ENCODE data around the gene PDXK.

Gene PDXK

DNA sequence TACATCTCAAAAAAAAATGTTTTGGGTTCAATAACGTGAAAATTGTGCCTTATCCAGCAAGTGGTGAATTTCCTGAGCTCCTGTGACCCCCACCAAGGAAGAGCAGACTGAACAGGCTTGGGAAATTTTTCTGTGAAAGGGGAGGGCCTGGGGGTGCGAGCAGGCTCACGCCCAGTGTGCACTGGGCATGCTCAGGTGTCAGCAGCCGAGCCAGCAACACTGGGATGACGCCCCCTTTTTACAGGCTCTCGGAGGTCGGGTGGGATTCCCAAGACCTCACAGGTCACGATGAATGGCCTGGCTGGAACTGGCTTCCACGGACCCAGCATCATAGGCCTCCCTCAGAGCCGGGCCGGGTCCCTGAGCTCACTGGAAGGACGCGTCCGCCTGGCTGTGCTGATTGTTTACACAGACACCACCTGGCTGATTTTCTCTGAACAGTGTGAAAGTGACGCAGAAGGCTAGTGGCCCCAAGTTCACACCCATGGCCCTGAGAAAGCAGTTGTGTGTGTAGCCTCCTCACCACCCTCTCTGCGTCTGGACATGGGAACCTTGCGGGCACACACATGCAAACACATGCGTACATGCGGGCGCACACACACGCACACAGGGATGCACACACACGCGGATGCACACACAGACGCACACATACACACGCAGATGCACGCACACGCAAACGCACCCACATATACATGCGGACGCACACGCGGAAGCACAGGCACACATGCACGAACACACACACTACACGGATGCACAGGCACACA lies 48.0 kb downstream of the PDXK start:
- Histone ChIP-seq H3K4me2 (ENCODE audit: low read length) (no peak overlapping the region), H3K4me1 (ENCODE audit: insufficient read depth, low read length, severe bottlenecking) (no peaks in the 10 kb centered on the region), H3K4me3 (ENCODE audit: low read depth, low read length, poor library complexity, severe bottlenecking) (no peak overlapping the region), H3K27me3 (ENCODE audit: insufficient read depth, low read length) (no peaks in the 10 kb centered on the region), H3F3A (ENCODE audit: insufficient read depth, low read length) (no peaks in the 10 kb centered on the region), H3K79me2 (ENCODE audit: insufficient read depth, low read length) (no peaks in the 10 kb centered on the region), H3K9me3 (ENCODE audit: low read length) (no peaks in the 10 kb centered on the region), H4K20me1 (ENCODE audit: insufficient read depth, low read length) (no peaks in the 10 kb centered on the region), H3K36me3 (ENCODE audit: insufficient read depth, low read length) (peaks cover 11% of the 10 kb centered on the region; the same call in 1 of the 2 replicates), H3K9ac (ENCODE audit: low read length) (no peak overlapping the region), H3K27ac (ENCODE audit: low read depth, low read length, poor library complexity, severe bottlenecking) (no peak overlapping the region), H2AFZ (ENCODE audit: low read length) (no peak overlapping the region), H3K9me2 (ENCODE audit: low read depth, low read length) (no peaks in the 10 kb centered on the region)
- no peak for TF ChIP-seq EZH2 (IDR thresholded peaks at IDR 0.05; ENCODE audit: borderline replicate concordance, low read length)
- no peak for TF ChIP-seq CTCF (IDR thresholded peaks at IDR 0.05; ENCODE audit: low read length)

DNA sequence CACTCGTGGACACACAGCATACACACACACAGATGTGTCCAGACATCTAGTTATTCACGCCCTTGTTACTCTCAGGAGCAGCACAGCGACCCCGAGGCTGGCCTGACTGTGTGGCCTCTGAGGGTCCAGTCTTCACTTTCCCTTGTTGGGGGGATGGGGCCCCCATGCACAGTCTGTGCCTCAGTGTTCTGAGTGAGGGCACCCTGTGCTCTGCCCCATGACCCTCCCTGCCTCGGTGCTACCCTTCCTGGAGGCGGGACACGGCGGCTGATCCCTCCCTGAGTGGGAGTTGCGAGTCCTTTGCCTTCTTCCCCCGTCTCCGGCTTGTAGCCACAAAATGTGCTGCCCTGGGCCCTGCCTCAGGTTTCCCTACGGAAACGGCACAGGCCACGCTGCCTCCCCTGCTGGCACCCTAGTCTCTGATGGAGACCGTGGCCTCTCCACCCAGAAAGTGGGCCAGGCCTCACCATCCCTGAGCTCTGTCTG lies 48.6 kb downstream of the PDXK start:
- Histone ChIP-seq H3F3A (ENCODE audit: insufficient read depth, low read length) (no peaks in the 10 kb centered on the region), H3K9ac (ENCODE audit: low read length) (no peak overlapping the region)

DNA sequence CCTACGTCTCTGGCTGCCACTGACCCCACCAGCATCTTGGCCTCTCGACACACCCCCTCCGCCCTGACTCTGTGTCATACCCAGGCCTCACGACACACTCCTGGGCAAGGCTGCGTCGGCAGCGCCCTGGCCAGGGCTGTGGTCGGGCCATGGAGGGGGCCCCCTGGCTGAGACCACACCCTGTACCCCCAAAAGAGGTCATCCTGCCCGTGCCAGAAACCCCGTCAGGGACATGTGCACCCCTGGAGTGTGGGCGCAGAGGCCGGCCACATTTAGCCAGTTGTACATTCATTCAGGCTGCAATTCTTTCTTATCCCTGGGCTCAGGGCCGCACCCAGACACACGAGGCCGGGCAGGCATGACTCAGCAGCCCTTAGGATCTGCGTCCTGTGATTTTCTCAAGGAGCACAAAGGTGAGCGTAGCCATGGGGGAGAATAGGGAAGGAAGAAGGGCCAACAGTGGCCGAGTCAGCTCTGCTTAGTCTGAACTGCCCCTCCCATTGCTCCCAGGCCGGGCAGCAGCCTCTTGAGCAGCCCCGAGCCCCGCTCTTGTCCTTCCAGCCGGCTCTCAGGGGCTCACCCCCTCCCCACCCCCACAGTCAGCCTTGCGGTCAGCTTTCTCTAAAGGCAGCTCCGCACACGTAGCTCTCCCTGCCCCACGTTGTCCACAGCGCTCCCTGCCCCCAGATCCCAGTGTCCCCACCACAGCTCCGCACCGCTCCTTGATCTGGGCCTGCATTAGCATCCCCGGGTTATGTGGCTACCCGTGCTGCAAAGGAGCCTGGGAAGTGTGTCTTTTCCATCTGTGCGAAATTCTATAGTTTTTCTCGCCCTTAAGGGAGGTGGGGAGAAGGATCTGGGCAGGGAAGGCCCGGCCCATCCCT lies 49.3 kb downstream of the PDXK start:
- Histone ChIP-seq H3K36me3 (ENCODE audit: insufficient read depth, low read length) (peaks cover 14% of the 10 kb centered on the region), H3K4me1 (ENCODE audit: insufficient read depth, low read length, severe bottlenecking) (no peaks in the 10 kb centered on the region), H3K9me3 (ENCODE audit: low read length) (no peaks in the 10 kb centered on the region), H3K4me3 (ENCODE audit: low read depth, low read length, poor library complexity, severe bottlenecking) (no peak overlapping the region), H4K20me1 (ENCODE audit: insufficient read depth, low read length) (no peaks in the 10 kb centered on the region), H2AFZ (ENCODE audit: low read length) (no peak overlapping the region), H3F3A (ENCODE audit: insufficient read depth, low read length) (no peaks in the 10 kb centered on the region), H3K9me2 (ENCODE audit: low read depth, low read length) (no peaks in the 10 kb centered on the region), H3K27me3 (ENCODE audit: insufficient read depth, low read length) (no peaks in the 10 kb centered on the region), H3K27ac (ENCODE audit: low read depth, low read length, poor library complexity, severe bottlenecking) (no peak overlapping the region), H3K9ac (ENCODE audit: low read length) (no peak overlapping the region), H3K4me2 (ENCODE audit: low read length) (no peak overlapping the region), H3K79me2 (ENCODE audit: insufficient read depth, low read length) (no peaks in the 10 kb centered on the region)
- no peak for TF ChIP-seq CTCF (IDR thresholded peaks at IDR 0.05; ENCODE audit: low read length)
- no peak for TF ChIP-seq EZH2 (IDR thresholded peaks at IDR 0.05; ENCODE audit: borderline replicate concordance, low read length)

More for the DNA sequence above, 48.6 kb downstream of the PDXK start:
- no peak overlapping the region for H3K4me2 ChIP-seq (ENCODE audit: low read length)
- no peak overlapping the region for H2AFZ ChIP-seq (ENCODE audit: low read length)
- no peaks in the 10 kb centered on the region for H3K9me2 ChIP-seq (ENCODE audit: low read depth, low read length)
- H3K79me2 ChIP-seq (ENCODE audit: insufficient read depth, low read length), result no peaks in the 10 kb centered on the region
- no peak overlapping the region for H3K4me3 ChIP-seq (ENCODE audit: low read depth, low read length, poor library complexity, severe bottlenecking)
- H4K20me1 ChIP-seq (ENCODE audit: insufficient read depth, low read length), result no peaks in the 10 kb centered on the region
- no peak overlapping the region for H3K27ac ChIP-seq (ENCODE audit: low read depth, low read length, poor library complexity, severe bottlenecking)
- no peaks in the 10 kb centered on the region for H3K27me3 ChIP-seq (ENCODE audit: insufficient read depth, low read length)
- H3K36me3 ChIP-seq (ENCODE audit: insufficient read depth, low read length), result peaks cover 12% of the 10 kb centered on the region; the same call in 1 of the 2 replicates
- H3K9me3 ChIP-seq (ENCODE audit: low read length), result no peaks in the 10 kb centered on the region
- no peaks in the 10 kb centered on the region for H3K4me1 ChIP-seq (ENCODE audit: insufficient read depth, low read length, severe bottlenecking)
- no peak for TF ChIP-seq EZH2 (IDR thresholded peaks at IDR 0.05; ENCODE audit: borderline replicate concordance, low read length)
- TF ChIP-seq CTCF (IDR thresholded peaks at IDR 0.05; ENCODE audit: low read length), result no peak
